ENCODE results near the gene CNTRL.
"Not testable (repeated sequence)": the region's sequence is repeated elsewhere in the genome, so short reads cannot be mapped to it uniquely, and the experiment has no call there.

Gene CNTRL

GRCh38 chr9:121115466-121115865 is 40.7 kb downstream of the CNTRL start:
- Histone ChIP-seq H3K36me3 (ENCODE audit: insufficient read depth, low read depth, low read length) (no peaks in the 10 kb centered on the region), H3K27ac (ENCODE audit: low read length) (no peak overlapping the region), H3K27me3 (ENCODE audit: insufficient read depth, low read length) (no peaks in the 10 kb centered on the region), H3K4me1 (ENCODE audit: insufficient read depth, low read length) (no peaks in the 10 kb centered on the region), H3K4me3 (ENCODE audit: low read length) (no peak overlapping the region), H3K9me3 (ENCODE audit: insufficient read depth, low read depth, low read length) (no peaks in the 10 kb centered on the region), H3K9ac (ENCODE audit: low read depth, low read length) (no peak overlapping the region)

- H3K27me3 ChIP-seq (ENCODE audit: insufficient read depth, low read length), result no peaks in the 10 kb centered on the region
- no peak overlapping the region for H3K27ac ChIP-seq (ENCODE audit: low read length)
- H3K9me3 ChIP-seq (ENCODE audit: insufficient read depth, low read depth, low read length), result no peaks in the 10 kb centered on the region
- H3K4me1 ChIP-seq (ENCODE audit: insufficient read depth, low read length), result 0 out of 2 replicates have a peak, but pooled peaks cover 3% of the 10 kb centered on the region
- H3K36me3 ChIP-seq (ENCODE audit: insufficient read depth, low read depth, low read length), result no peaks in the 10 kb centered on the region
- H3K4me3 ChIP-seq (ENCODE audit: low read length), result no peak overlapping the region
- no peak overlapping the region for H3K9ac ChIP-seq (ENCODE audit: low read depth, low read length)
Observed at GRCh38 chr9:121118266-121118665, 43.5 kb downstream of the CNTRL start.

- no peaks in the 10 kb centered on the region for H3K9me3 ChIP-seq (ENCODE audit: insufficient read depth, low read depth, low read length)
- H3K9ac ChIP-seq (ENCODE audit: low read depth, low read length), result no peak overlapping the region
- no peaks in the 10 kb centered on the region for H3K27me3 ChIP-seq (ENCODE audit: insufficient read depth, low read length)
- no peak overlapping the region for H3K4me3 ChIP-seq (ENCODE audit: low read length)
- H3K4me1 ChIP-seq (ENCODE audit: insufficient read depth, low read length), result 0 out of 2 replicates have a peak, but pooled peaks cover 3% of the 10 kb centered on the region
- H3K36me3 ChIP-seq (ENCODE audit: insufficient read depth, low read depth, low read length), result no peaks in the 10 kb centered on the region
- H3K27ac ChIP-seq (ENCODE audit: low read length), result no peak overlapping the region
Observed at GRCh38 chr9:121120386-121120785, 45.6 kb downstream of the CNTRL start.

- peak overlapping the region; percentile 64 for H3K4me3 ChIP-seq (ENCODE audit: low read length)
- no peak overlapping the region for H3K27ac ChIP-seq (ENCODE audit: low read length)
- no peaks in the 10 kb centered on the region for H3K27me3 ChIP-seq (ENCODE audit: insufficient read depth, low read length)
- no peaks in the 10 kb centered on the region for H3K36me3 ChIP-seq (ENCODE audit: insufficient read depth, low read depth, low read length)
- H3K9me3 ChIP-seq (ENCODE audit: insufficient read depth, low read depth, low read length), result no peaks in the 10 kb centered on the region
- peak overlapping the region; percentile 46; the same call in 1 of the 2 replicates for H3K9ac ChIP-seq (ENCODE audit: low read depth, low read length)
- 0 out of 2 replicates have a peak, but pooled peaks cover 3% of the 10 kb centered on the region for H3K4me1 ChIP-seq (ENCODE audit: insufficient read depth, low read length)
Observed at GRCh38 chr9:121121582-121122087, 46.9 kb downstream of the CNTRL start.

GRCh38 chr9:121122246-121123032 is 47.7 kb downstream of the CNTRL start:
- Histone ChIP-seq H3K4me3 (ENCODE audit: low read length) (peak overlapping the region; percentile 64), H3K9me3 (ENCODE audit: insufficient read depth, low read depth, low read length) (no peaks in the 10 kb centered on the region), H3K4me1 (ENCODE audit: insufficient read depth, low read length) (0 out of 2 replicates have a peak, but pooled peaks cover 3% of the 10 kb centered on the region), H3K9ac (ENCODE audit: low read depth, low read length) (peak overlapping the region; percentile 46; the same call in 1 of the 2 replicates), H3K27ac (ENCODE audit: low read length) (no peak overlapping the region), H3K27me3 (ENCODE audit: insufficient read depth, low read length) (no peaks in the 10 kb centered on the region), H3K36me3 (ENCODE audit: insufficient read depth, low read depth, low read length) (no peaks in the 10 kb centered on the region)

- H3K27ac ChIP-seq (ENCODE audit: low read length), result no peak overlapping the region
- no peaks in the 10 kb centered on the region for H3K9me3 ChIP-seq (ENCODE audit: insufficient read depth, low read depth, low read length)
- no peak overlapping the region for H3K9ac ChIP-seq (ENCODE audit: low read depth, low read length)
Observed at GRCh38 chr9:121123816-121124535, 49.2 kb downstream of the CNTRL start.

GRCh38 chr9:121125590-121125989 is 50.8 kb downstream of the CNTRL start:
- H3K9ac ChIP-seq (ENCODE audit: low read depth, low read length), result no peak overlapping the region
- H3K36me3 ChIP-seq (ENCODE audit: insufficient read depth, low read depth, low read length), result no peaks in the 10 kb centered on the region
- H3K27me3 ChIP-seq (ENCODE audit: insufficient read depth, low read length), result no peaks in the 10 kb centered on the region
- 0 out of 2 replicates have a peak, but pooled peaks cover 3% of the 10 kb centered on the region for H3K4me1 ChIP-seq (ENCODE audit: insufficient read depth, low read length)
- H3K27ac ChIP-seq (ENCODE audit: low read length), result no peak overlapping the region
- H3K9me3 ChIP-seq (ENCODE audit: insufficient read depth, low read depth, low read length), result no peaks in the 10 kb centered on the region
- H3K4me3 ChIP-seq (ENCODE audit: low read length), result no peak overlapping the region

More at GRCh38 chr9:121123816-121124535, 49.2 kb downstream of the CNTRL start:
- no peaks in the 10 kb centered on the region for H3K36me3 ChIP-seq (ENCODE audit: insufficient read depth, low read depth, low read length)
- H3K4me1 ChIP-seq (ENCODE audit: insufficient read depth, low read length), result 0 out of 2 replicates have a peak, but pooled peaks cover 3% of the 10 kb centered on the region
- no peaks in the 10 kb centered on the region for H3K27me3 ChIP-seq (ENCODE audit: insufficient read depth, low read length)
- H3K4me3 ChIP-seq (ENCODE audit: low read length), result no peak overlapping the region

GRCh38 chr9:121129384-121129783 is 54.6 kb downstream of the CNTRL start:
- not testable (repeated sequence) for H3K4me1 ChIP-seq (ENCODE audit: insufficient read depth, low read length); H3K36me3 ChIP-seq (ENCODE audit: insufficient read depth, low read depth, low read length); H3K9me3 ChIP-seq (ENCODE audit: insufficient read depth, low read depth, low read length); H3K27me3 ChIP-seq (ENCODE audit: insufficient read depth, low read length); H3K9ac ChIP-seq (ENCODE audit: low read depth, low read length); H3K27ac ChIP-seq (ENCODE audit: low read length); H3K4me3 ChIP-seq (ENCODE audit: low read length)

GRCh38 chr9:121133104-121133816 is 58.5 kb downstream of the CNTRL start:
- no peaks in the 10 kb centered on the region for H3K27me3 ChIP-seq (ENCODE audit: insufficient read depth, low read length)
- H3K27ac ChIP-seq (ENCODE audit: low read length), result peak overlapping the region; percentile 18
- H3K4me1 ChIP-seq (ENCODE audit: insufficient read depth, low read length), result peaks cover 10% of the 10 kb centered on the region; the same call in 1 of the 2 replicates
- no peaks in the 10 kb centered on the region for H3K9me3 ChIP-seq (ENCODE audit: insufficient read depth, low read depth, low read length)
- no peaks in the 10 kb centered on the region for H3K36me3 ChIP-seq (ENCODE audit: insufficient read depth, low read depth, low read length)
- no peak overlapping the region for H3K4me3 ChIP-seq (ENCODE audit: low read length)
- no peak overlapping the region for H3K9ac ChIP-seq (ENCODE audit: low read depth, low read length)

- H3K9me3 ChIP-seq (ENCODE audit: insufficient read depth, low read depth, low read length), result no peaks in the 10 kb centered on the region
- H3K27me3 ChIP-seq (ENCODE audit: insufficient read depth, low read length), result no peaks in the 10 kb centered on the region
- no peak overlapping the region for H3K27ac ChIP-seq (ENCODE audit: low read length)
- H3K4me1 ChIP-seq (ENCODE audit: insufficient read depth, low read length), result peaks cover 10% of the 10 kb centered on the region; the same call in 1 of the 2 replicates
- H3K4me3 ChIP-seq (ENCODE audit: low read length), result no peak overlapping the region
- H3K9ac ChIP-seq (ENCODE audit: low read depth, low read length), result no peak overlapping the region
- H3K36me3 ChIP-seq (ENCODE audit: insufficient read depth, low read depth, low read length), result 0 out of 2 replicates have a peak, but pooled peaks cover 6% of the 10 kb centered on the region
Observed at GRCh38 chr9:121135642-121136041, 60.9 kb downstream of the CNTRL start.

GRCh38 chr9:121138561-121138960 is 63.8 kb downstream of the CNTRL start:
- Histone ChIP-seq H3K9me3 (ENCODE audit: insufficient read depth, low read depth, low read length) (no peaks in the 10 kb centered on the region), H3K27ac (ENCODE audit: low read length) (no peak overlapping the region), H3K36me3 (ENCODE audit: insufficient read depth, low read depth, low read length) (peaks cover 26% of the 10 kb centered on the region), H3K9ac (ENCODE audit: low read depth, low read length) (no peak overlapping the region), H3K4me1 (ENCODE audit: insufficient read depth, low read length) (peaks cover 13% of the 10 kb centered on the region; the same call in 1 of the 2 replicates), H3K27me3 (ENCODE audit: insufficient read depth, low read length) (no peaks in the 10 kb centered on the region), H3K4me3 (ENCODE audit: low read length) (no peak overlapping the region)

Data from iPS-20b (cell line).